GM18861 (cell line): ENCODE results near the gene AQP5.

Experiments
- ATAC-seq: cut with Tn5 transposase; IDR thresholded peaks from one replicate; pipeline ENCODE4 v1.9.1; 2021; ENCODE audit not compliant: unreplicated experiment

The AQP5 gene

GRCh38 chr12:49963976-49964815 lies 2.5 kb downstream of the AQP5 start:
- no peak for ATAC-seq

GRCh38 chr12:49964849-49965624 lies 3.4 kb downstream of the AQP5 start:
- ATAC-seq = no peak

- ATAC-seq = no peak
These were observed 4.2 kb downstream of the AQP5 start for GRCh38 chr12:49965836-49966235.

DNA sequence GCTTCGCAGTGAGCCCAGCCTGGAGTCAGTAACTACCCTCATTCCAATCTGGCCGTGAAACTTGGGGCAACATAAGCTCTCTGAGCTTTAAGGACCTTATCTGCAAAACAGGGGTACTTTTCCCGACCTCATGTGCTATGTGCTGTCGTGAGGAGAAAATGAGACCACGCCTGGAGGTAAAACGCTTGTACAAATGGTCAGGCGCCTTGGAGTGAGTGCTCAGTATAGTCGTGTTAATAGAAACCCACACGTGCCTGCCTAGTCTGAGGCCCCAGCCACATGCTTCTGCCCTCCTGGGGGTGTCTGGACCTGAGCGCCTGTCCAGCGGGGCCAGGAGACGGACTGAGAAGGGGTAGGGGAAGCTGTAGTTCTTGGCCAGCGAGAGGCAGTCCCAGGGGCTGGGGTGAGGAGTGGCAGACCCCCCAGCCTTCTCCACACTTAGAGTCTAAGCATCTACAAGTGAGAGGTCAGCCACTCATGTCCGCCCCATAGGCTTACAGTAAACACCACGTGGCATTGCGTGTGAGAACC lies 4.9 kb downstream of the AQP5 start:
- no peak for ATAC-seq

GRCh38 chr12:49967042-49967776 lies 5.5 kb downstream of the AQP5 start:
- no peak for ATAC-seq

DNA sequence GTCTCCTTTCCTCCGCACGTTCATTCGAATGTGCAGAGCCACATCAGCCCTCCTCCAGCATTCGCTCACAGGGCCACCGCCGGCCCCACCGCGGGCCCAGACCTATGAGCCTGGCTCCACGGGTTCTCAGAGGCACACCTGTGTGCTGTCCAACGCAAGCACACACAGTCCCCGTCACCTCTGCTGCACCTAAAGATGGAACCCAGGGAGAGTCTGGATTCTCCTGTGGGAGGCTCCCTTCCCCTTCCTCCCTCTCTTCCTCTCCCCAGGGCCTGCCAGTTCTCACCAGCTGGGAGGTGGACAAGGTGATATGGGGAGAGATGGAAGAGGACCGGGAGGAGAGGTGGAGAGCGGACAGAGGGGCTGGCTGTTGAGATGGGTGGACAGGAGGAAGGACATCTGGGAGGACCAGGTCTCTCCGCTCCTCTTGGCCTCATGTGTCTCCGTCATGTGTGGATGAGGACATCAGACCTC lies 6.1 kb downstream of the AQP5 start:
- ATAC-seq = no peak

DNA sequence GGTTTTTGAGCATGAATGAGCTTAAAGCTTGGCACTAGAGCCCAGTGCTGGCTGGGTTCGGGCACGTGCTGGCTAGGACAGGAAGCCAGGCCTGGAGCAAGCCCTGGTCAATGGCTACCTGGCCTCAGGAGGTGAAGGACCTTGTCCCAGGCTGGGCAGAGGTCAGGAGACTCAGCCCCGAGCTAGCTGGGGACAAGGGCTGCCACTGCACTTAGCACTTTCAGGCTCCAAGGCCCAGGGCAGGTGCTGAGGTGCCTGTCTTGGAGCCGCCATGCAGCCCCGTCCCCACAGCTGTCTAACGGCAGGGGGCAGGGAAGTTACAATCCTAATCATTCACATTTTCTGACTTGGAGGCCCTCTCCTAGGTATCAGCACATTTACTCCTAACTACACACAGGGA lies 6.8 kb downstream of the AQP5 start:
- no peak for ATAC-seq

GRCh38 chr12:49969027-49969426 lies 7.4 kb downstream of the AQP5 start:
- ATAC-seq = no peak

GRCh38 chr12:49969651-49970429 lies 8.2 kb downstream of the AQP5 start:
- no peak for ATAC-seq

- ATAC-seq = no peak
These were observed 9.0 kb downstream of the AQP5 start for GRCh38 chr12:49970658-49971057.

DNA sequence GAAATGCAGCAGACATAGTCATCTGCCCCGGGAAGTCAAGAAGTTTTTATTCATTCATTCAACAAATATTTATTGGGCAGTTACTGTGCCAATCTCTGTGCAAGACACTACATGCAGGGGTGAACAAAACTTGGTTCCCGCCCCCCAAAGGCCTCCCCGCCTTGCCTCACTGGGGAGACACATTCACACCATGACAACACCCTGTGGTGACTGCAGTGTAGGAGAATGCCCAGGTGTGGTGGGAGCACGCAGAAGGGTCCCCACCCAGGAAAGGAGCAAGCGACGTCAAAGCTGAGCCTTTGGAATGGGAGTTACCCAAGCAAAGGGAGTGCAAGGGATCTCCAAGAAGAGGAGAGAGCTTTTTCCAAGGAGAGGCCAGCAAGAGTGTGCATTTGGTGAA lies 9.5 kb downstream of the AQP5 start:
- no peak for ATAC-seq

GRCh38 chr12:49972129-49972528 lies 10.5 kb downstream of the AQP5 start:
- no peak for ATAC-seq

GRCh38 chr12:49972641-49973360 lies 11.1 kb downstream of the AQP5 start, which contains the start of gene AQP6:
AQP6 (plus strand) TSS chr12:49972947; CDS start chr12:49973174, 227 bp downstream.
- ATAC-seq = no peak

GRCh38 chr12:49973361-49973830 lies 11.7 kb downstream of the AQP5 start:
- no peak for ATAC-seq

GRCh38 chr12:49974231-49974675 lies 12.6 kb downstream of the AQP5 start:
- no peak for ATAC-seq

DNA sequence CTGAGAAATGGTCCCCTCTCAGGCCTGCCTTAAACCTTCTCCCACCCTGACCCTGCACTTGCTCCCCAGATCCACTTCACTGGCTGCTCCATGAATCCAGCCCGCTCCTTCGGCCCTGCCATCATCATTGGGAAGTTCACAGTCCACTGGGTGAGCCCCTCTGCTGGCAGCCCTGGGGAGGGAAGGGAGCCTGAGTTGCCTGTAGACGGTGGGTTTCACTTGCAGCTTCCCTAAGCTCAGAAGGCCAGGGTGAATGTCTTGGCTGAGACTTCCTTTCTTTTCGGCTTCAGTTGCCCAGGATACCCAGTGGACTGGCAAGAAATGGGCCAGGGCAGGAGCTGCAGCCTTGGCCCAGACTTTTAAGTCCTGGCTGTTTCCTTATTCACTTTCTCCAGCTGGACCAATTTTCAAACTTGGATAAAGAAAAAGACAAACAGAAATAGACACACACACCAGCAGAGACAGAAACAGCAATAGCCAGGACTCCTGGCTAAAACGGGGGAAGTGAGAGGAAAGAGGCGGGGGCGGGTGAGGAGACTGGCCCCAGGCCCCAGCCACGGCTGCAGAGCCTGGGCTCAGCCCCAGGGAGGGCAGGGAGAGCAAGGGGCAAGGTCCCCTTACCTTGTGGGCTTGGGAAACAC lies 13.1 kb downstream of the AQP5 start:
- ATAC-seq = no peak

DNA sequence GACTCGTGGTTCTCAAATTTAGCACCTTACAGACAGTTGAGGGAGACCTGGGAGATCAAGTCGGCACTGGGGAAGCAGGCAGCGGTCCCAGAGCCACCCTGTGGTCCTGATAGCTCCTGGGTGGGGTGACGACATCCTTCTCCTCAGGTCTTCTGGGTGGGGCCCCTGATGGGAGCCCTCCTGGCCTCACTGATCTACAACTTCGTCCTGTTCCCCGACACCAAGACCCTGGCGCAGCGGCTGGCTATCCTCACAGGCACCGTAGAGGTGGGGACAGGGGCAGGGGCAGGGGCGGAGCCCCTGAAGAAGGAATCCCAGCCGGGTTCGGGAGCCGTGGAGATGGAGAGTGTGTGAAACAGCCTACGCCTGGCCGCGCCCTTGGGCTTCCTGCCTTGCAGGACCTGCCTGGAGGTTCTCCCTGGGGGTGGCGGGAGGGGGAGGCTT lies 13.7 kb downstream of the AQP5 start:
- no peak for ATAC-seq

DNA sequence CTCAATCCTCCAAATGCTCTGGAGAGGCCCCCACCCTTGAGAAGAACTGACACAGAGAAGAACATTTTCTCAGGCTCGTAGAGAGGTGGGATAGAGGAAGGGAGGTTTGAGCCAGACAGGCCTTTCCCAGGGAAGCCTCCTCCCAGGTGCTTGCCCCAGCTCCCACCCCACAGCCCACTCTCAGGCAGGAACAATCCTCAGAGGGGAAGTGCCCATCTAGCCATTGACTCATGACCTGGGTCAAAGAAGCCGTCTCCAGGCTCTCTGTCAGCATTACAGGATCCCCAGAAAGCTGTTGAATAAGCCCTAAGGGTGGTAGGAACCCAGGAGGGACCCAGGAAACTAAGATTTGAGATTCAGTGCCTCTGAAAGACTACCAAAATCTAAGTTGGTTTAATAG lies 14.9 kb downstream of the AQP5 start:
- ATAC-seq = no peak

DNA sequence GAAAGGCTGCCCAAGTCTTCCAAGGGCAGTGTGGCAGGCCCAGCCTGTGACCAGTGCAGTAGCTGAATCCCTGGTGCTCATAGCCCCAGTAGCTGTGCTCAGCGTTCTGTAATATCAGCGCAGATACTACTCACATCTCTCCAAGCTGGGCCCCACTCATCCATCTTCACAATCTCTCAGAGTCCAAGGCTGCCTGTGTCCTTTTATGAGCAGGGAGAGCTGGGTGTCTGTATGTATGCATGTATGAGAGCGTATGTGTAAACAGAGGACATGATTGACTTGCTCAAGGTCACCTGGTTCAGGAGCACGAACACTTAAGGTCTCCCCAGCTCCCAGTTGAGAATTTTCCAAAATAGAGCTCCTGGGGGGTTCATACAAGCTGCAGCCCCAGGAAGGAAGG lies 16.5 kb downstream of the AQP5 start:
- ATAC-seq = no peak
